ENCODE data around the gene SYNPO2. TPM values are rescaled to one million over a fixed set of nuclear protein-coding genes. Genes with fewer than 3 reads are reported as not detected.
"Not testable (repeated sequence)": the region's sequence is repeated elsewhere in the genome, so short reads cannot be mapped to it uniquely, and the experiment has no call there.

The SYNPO2 gene
- total and polyA plus RNA-seq, 10 of the 15 experiments (the other 5 are each of a cell fraction or from before 2014, with no cell fraction given) = 0.04 to 0.34 (median 0.28) TPM

- no peak for ATAC-seq
- in situ Hi-C loops (cut with MboI) (no loop called here), intact Hi-C loops (cut with micrococcal nuclease; ENCODE audit: unreplicated experiment) (no loop called here)
- WGBS (ENCODE audit: insufficient coverage, insufficient replicate concordance, low lambda C conversion rate, missing lambda C conversion rate) = 42% methylated on average over 1 of the region's 1 CpG
- Histone ChIP-seq H3K79me2 (ENCODE audit: control insufficient read depth, insufficient read depth, low read length) (no peaks in the 10 kb centered on the region), H3K27me3 (replicated peaks in 1 of 2; ENCODE audit: control insufficient read depth in 2 of 2, insufficient read depth in 2 of 2, low read length in 1 of 2) (no peaks in the 10 kb centered on the region), H3K9ac (ENCODE audit: control insufficient read depth, insufficient read depth, low read length) (no peak overlapping the region), H3K27ac (ENCODE audit: control insufficient read depth, insufficient read depth) (no peak overlapping the region), H3K9me3 (replicated peaks; ENCODE audit: control insufficient read depth, insufficient read depth, low read length) (no peaks in the 10 kb centered on the region), H3K4me3 (no peak overlapping the region), H3K36me3 (ENCODE audit: control insufficient read depth in 2 of 2, insufficient read depth in 2 of 2, low read length in 1 of 2) (no peaks in the 10 kb centered on the region), H4K20me1 (ENCODE audit: control insufficient read depth, insufficient read depth) (no peaks in the 10 kb centered on the region), H3K4me2 (ENCODE audit: control insufficient read depth, insufficient read depth) (no peak overlapping the region), H3K4me1 (ENCODE audit: control insufficient read depth, insufficient read depth, low read length) (no peaks in the 10 kb centered on the region), H2AFZ (ENCODE audit: control insufficient read depth, low read depth, low read length) (no peak overlapping the region)
- ChIA-PET POLR2A (no interaction called here), SMC1A (ENCODE audit: uncharacterized antibody, unreplicated experiment) (no interaction called here), CTCF (interaction anchor here (1.7 kb wide), 1 partner anchor 53 kb away, joined by 4 read pairs; no protein-coding TSS in a partner anchor), RAD21 (ENCODE audit: unreplicated experiment) (no interaction called here)
- FAIRE-seq = no peak
- TF ChIP-seq MEF2A (IDR thresholded peaks at IDR 0.05; ENCODE audit: insufficient read depth, low read depth, low read length) = no peak
- no peak for TF ChIP-seq RELA (IDR thresholded peaks at IDR 0.05; ENCODE audit: borderline replicate concordance, partially characterized antibody)
- no peak for DNase-seq (ENCODE audit: low read depth, low spot score)
- no TSS peak for BruUV-seq (replicated peaks)
Measured at GRCh38 chr4:119020158-119020557, 131.5 kb downstream of the SYNPO2 start.

DNA sequence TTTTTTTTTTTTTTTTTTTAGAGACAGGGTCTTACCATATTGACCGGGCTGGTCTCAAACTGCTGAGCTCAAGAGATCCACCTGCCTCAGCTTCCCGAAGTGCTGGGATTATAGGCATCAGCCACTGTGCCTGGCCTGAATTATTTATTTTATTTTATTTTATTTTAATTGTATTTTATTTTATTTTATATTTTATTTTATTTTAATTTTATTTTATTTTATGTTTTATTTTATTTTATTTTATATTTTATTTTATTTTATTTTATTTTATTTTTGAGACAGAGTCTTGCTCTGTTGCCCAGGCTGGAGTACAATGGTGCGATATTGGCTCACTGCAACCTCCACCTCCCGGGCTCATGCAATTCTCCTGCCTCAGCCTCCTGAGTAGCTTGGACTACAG lies 133.9 kb downstream of the SYNPO2 start:
- intact Hi-C loops (cut with micrococcal nuclease; ENCODE audit: unreplicated experiment); H3K27ac ChIP-seq (ENCODE audit: control insufficient read depth, insufficient read depth); SMC1A ChIA-PET (ENCODE audit: uncharacterized antibody, unreplicated experiment); H4K20me1 ChIP-seq (ENCODE audit: control insufficient read depth, insufficient read depth); in situ Hi-C loops (cut with MboI); RAD21 ChIA-PET (ENCODE audit: unreplicated experiment); FAIRE-seq; POLR2A ChIA-PET; BruUV-seq (replicated peaks); H3K27me3 ChIP-seq (replicated peaks in 1 of 2; ENCODE audit: control insufficient read depth in 2 of 2, insufficient read depth in 2 of 2, low read length in 1 of 2); H3K36me3 ChIP-seq (ENCODE audit: control insufficient read depth in 2 of 2, insufficient read depth in 2 of 2, low read length in 1 of 2); H3K9ac ChIP-seq (ENCODE audit: control insufficient read depth, insufficient read depth, low read length); H2AFZ ChIP-seq (ENCODE audit: control insufficient read depth, low read depth, low read length); H3K79me2 ChIP-seq (ENCODE audit: control insufficient read depth, insufficient read depth, low read length); H3K9me3 ChIP-seq (replicated peaks; ENCODE audit: control insufficient read depth, insufficient read depth, low read length); H3K4me1 ChIP-seq (ENCODE audit: control insufficient read depth, insufficient read depth, low read length); DNase-seq (ENCODE audit: low read depth, low spot score); ATAC-seq; H3K4me2 ChIP-seq (ENCODE audit: control insufficient read depth, insufficient read depth); H3K4me3 ChIP-seq: not testable (repeated sequence)
- 65% methylated on average over 4 of the region's 4 CpGs for WGBS (ENCODE audit: insufficient coverage, insufficient replicate concordance, low lambda C conversion rate, missing lambda C conversion rate)
- CTCF ChIA-PET = interaction anchor here (0.6 to 1.3 kb wide), 2 partner anchors 41 to 1130 kb away, joined by 3 read pairs; no protein-coding TSS in a partner anchor

Measured in GM12878 (cell line).